H9 (cell line): ENCODE data around the gene DPP6. TPM values are rescaled to one million over a fixed set of nuclear protein-coding genes. Genes with fewer than 3 reads are reported as not detected.

Source experiments
- DNase-seq: peaks from one replicate; pipeline ENCODE4 v3.0.0-alpha.2; 2017
- H2AFZ ChIP-seq: one replicate; pipeline ENCODE4 v1.6.1; 2013; ENCODE audit warnings: mild to moderate bottlenecking, low read length, control low read depth, moderate library complexity
- H2AK5ac ChIP-seq: 2 replicates; pipeline ENCODE4 v1.6.1; 2013; ENCODE audit warnings: low read length, control low read depth, mixed read lengths; ENCODE audit not compliant: insufficient read length
- H2BK120ac ChIP-seq: one replicate; pipeline ENCODE4 v1.6.1; 2013; ENCODE audit warnings: low read depth, mild to moderate bottlenecking, low read length, control low read depth, inconsistent platforms; ENCODE audit not compliant: poor library complexity, severe bottlenecking
- H2BK12ac ChIP-seq: 2 replicates; pipeline ENCODE4 v1.6.1; 2013; ENCODE audit warnings: low read length, control low read depth, mixed read lengths, low read depth; ENCODE audit not compliant: insufficient read length
- H2BK15ac ChIP-seq: 2 replicates; pipeline ENCODE4 v1.6.1; 2013; ENCODE audit warnings: low read depth, low read length, control low read depth
- H2BK20ac ChIP-seq: one replicate; pipeline ENCODE4 v1.6.1; 2013; ENCODE audit warnings: low read depth, mild to moderate bottlenecking, low read length, control low read depth, inconsistent platforms; ENCODE audit not compliant: poor library complexity, severe bottlenecking
- H2BK5ac ChIP-seq: 2 replicates; pipeline ENCODE4 v1.6.1; 2013; ENCODE audit warnings: low read length, control low read depth, mixed read lengths; ENCODE audit not compliant: insufficient read length
- H3K14ac ChIP-seq: 2 replicates; pipeline ENCODE4 v1.6.1; 2013; ENCODE audit warnings: low read length, control low read depth; ENCODE audit not compliant: insufficient read depth
- H3K18ac ChIP-seq: 2 replicates; pipeline ENCODE4 v1.6.1; 2013; ENCODE audit warnings: low read depth, mild to moderate bottlenecking, mixed read lengths, low read length, control low read depth; ENCODE audit not compliant: insufficient read length
- H3K23ac ChIP-seq: 2 replicates; pipeline ENCODE4 v1.6.1; 2013; ENCODE audit warnings: low read length, control low read depth, mixed read lengths, low read depth; ENCODE audit not compliant: insufficient read length
- H3K23me2 ChIP-seq: 2 replicates; pipeline ENCODE4 v1.6.1; 2013; ENCODE audit warnings: low read depth, mild to moderate bottlenecking, mixed read lengths, low read length, control low read depth; ENCODE audit not compliant: insufficient read length, poor library complexity, severe bottlenecking
- H3K27ac ChIP-seq: 2 replicates; pipeline ENCODE4 v1.5.1; 2013; ENCODE audit warnings: low read length, control low read depth, mixed read lengths, low read depth; ENCODE audit not compliant: insufficient read length
- H3K27me3 ChIP-seq: 2 replicates; pipeline ENCODE4 v1.6.1; 2013; ENCODE audit warnings: low read length, control low read depth, inconsistent platforms; ENCODE audit not compliant: insufficient read depth
- H3K4ac ChIP-seq: 2 replicates; pipeline ENCODE4 v1.6.1; 2013; ENCODE audit warnings: low read depth, mild to moderate bottlenecking, control low read depth, inconsistent platforms, low read length, moderate library complexity
- H3K4me1 ChIP-seq: 2 replicates; pipeline ENCODE4 v1.6.1; 2013; ENCODE audit warnings: low read length, control low read depth, inconsistent platforms; ENCODE audit not compliant: insufficient read depth
- H3K4me2 ChIP-seq: 2 replicates; pipeline ENCODE4 v1.6.1; 2013; ENCODE audit warnings: low read length, control low read depth, mixed read lengths; ENCODE audit not compliant: insufficient read length, insufficient read depth
- H3K56ac ChIP-seq: 2 replicates; pipeline ENCODE4 v1.6.1; 2013; ENCODE audit warnings: low read depth, mild to moderate bottlenecking, mixed read lengths, low read length, control low read depth; ENCODE audit not compliant: insufficient read length
- H3K79me1 ChIP-seq: 2 replicates; pipeline ENCODE4 v1.6.1; 2013; ENCODE audit warnings: low read depth, mild to moderate bottlenecking, moderate library complexity, low read length, control low read depth, inconsistent platforms; ENCODE audit not compliant: insufficient read depth, poor library complexity, severe bottlenecking
- H3K79me2 ChIP-seq: 2 replicates; pipeline ENCODE4 v1.6.1; 2013; ENCODE audit warnings: low read length, control low read depth, inconsistent platforms; ENCODE audit not compliant: insufficient read depth
- H3K9ac ChIP-seq: 2 replicates; pipeline ENCODE4 v1.6.1; 2013; ENCODE audit warnings: low read length, control low read depth, mixed read lengths; ENCODE audit not compliant: insufficient read length; ENCODE audit errors: extremely low read depth
- H3K9me3 ChIP-seq: one replicate; pipeline ENCODE4 v1.6.1; 2013; ENCODE audit warnings: low read depth, low read length, inconsistent platforms; ENCODE audit not compliant: control insufficient read depth
- H3T11ph ChIP-seq: one replicate; pipeline ENCODE4 v1.6.1; 2013; ENCODE audit warnings: mild to moderate bottlenecking, low read length, control low read depth, inconsistent platforms
- H4K20me1 ChIP-seq: one replicate; pipeline ENCODE4 v1.6.1; 2013; ENCODE audit not compliant: control insufficient read depth, insufficient read length, insufficient read depth
- H4K5ac ChIP-seq: 2 replicates; pipeline ENCODE4 v1.6.1; 2013; ENCODE audit warnings: low read depth, mild to moderate bottlenecking, mixed read lengths, low read length, control low read depth; ENCODE audit not compliant: insufficient read length
- H4K8ac ChIP-seq: replicated peaks from 2 replicates; pipeline ENCODE4 v1.6.1; 2013; ENCODE audit warnings: low read length, control low read depth, mixed read lengths, low read depth; ENCODE audit not compliant: insufficient read length
- H4K91ac ChIP-seq: 2 replicates; pipeline ENCODE4 v1.6.1; 2013; ENCODE audit warnings: low read depth, mild to moderate bottlenecking, moderate library complexity, mixed read lengths, low read length, control low read depth; ENCODE audit not compliant: insufficient read length
- H3K27ac Mint-ChIP-seq, 3 experiments: 2 replicates in 2 of 3; 3 replicates in 1 of 3; pipeline ENCODE4 v1.8.0; 2020 to 2021; ENCODE audit warnings: mixed read lengths in 3 of 3, mild to moderate bottlenecking in 1 of 3, moderate library complexity in 1 of 3
- H3K27me3 Mint-ChIP-seq: 2 replicates; pipeline ENCODE4 v1.8.0; 2021; ENCODE audit warnings: low read depth, mild to moderate bottlenecking, moderate library complexity, mixed read lengths
- H3K36me3 Mint-ChIP-seq, 3 experiments: 2 replicates in 2 of 3; 3 replicates in 1 of 3; pipeline ENCODE4 v1.8.0; 2020 to 2021; ENCODE audit warnings: low read depth in 3 of 3, mixed read lengths in 3 of 3; ENCODE audit not compliant: insufficient read depth in 1 of 3
- H3K4me1 Mint-ChIP-seq, 2 experiments: 2 replicates each; pipeline ENCODE4 v1.8.0; 2020; ENCODE audit warnings: mixed read lengths in 2 of 2
- H3K4me3 Mint-ChIP-seq, 2 experiments: 2 replicates in 1 of 2; 3 replicates in 1 of 2; pipeline ENCODE4 v1.8.0; 2020 to 2021; ENCODE audit warnings: mild to moderate bottlenecking in 2 of 2, mixed read lengths in 2 of 2, moderate library complexity in 1 of 2
- H3K9me3 Mint-ChIP-seq, 2 experiments: 2 replicates in 1 of 2; 3 replicates in 1 of 2; pipeline ENCODE4 v1.8.0; 2020; ENCODE audit warnings: mild to moderate bottlenecking in 2 of 2, mixed read lengths in 2 of 2, moderate library complexity in 1 of 2
- whole genome bisulfite sequencing: extraction: QIAGEN DNeasy Blood & Tissue Kit; methylation state at CpG from one replicate; pipeline ENCODE4 v1.1.7; 2013; ENCODE audit warnings: missing lambda C conversion rate, low lambda C conversion rate, mixed read lengths; ENCODE audit not compliant: insufficient read length; ENCODE audit errors: extremely low coverage; 5-methylcytosine and 5-hydroxymethylcytosine counted together
- total RNA-seq: library from RNA; stranded (reverse); gene quantifications from 2 replicates; pipeline ENCODE4 v1.2.1, GENCODE V29; 2021
- TF ChIP-seq, protein P1 (sequence below): fragments of 200-600 bp; sonication (generic); conservative IDR thresholded peaks from 3 replicates; pipeline ENCODE4 v1.8.0; 2021; ENCODE audit warnings: antibody characterized with exemption, mild to moderate bottlenecking

DPP6 gene
- total RNA-seq, 1 experiment from 2014 or later, result 4.5 TPM

DNA sequence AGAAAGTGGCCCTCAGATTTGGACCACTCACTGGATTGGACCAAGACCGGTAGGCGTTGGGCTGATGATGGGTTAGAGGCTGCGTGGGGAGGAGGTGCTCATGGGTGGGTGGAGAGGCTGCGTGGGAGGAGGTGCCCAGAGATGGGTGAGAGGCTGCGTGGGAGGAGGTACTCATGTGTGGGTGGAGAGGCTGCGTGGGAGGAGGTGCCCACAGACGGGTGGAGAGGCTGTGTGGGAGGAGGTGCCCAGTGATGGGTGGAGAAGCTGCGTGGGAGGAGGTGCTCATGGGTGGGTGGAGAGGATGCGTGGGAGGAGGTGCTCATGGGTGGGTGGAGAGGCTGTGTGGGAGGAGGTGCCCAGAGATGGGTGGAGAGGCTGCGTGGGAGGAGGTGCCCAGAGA is 604.4 kb downstream of the DPP6 start:
- Histone ChIP-seq H3K4ac (no peak overlapping the region), H3K27me3 (no peaks in the 10 kb centered on the region), H3K4me1 (no peaks in the 10 kb centered on the region), H3T11ph (no peak overlapping the region), H3K9me3 (peaks cover 7% of the 10 kb centered on the region), H2BK20ac (no peak overlapping the region), H3K27ac (no peak overlapping the region), H4K8ac (no peak overlapping the region), H3K9ac (no peak overlapping the region), H3K14ac (no peak overlapping the region), H4K20me1 (no peaks in the 10 kb centered on the region), H3K23me2 (no peaks in the 10 kb centered on the region), H4K5ac (no peak overlapping the region), H3K23ac (no peak overlapping the region), H4K91ac (no peak overlapping the region), H3K79me2 (no peaks in the 10 kb centered on the region), H3K18ac (no peak overlapping the region), H3K56ac (no peak overlapping the region), H2BK5ac (no peak overlapping the region), H2BK120ac (no peak overlapping the region), H3K4me2 (no peak overlapping the region), H3K79me1 (no peaks in the 10 kb centered on the region), H2BK12ac (no peak overlapping the region), H2AFZ (no peak overlapping the region), H2BK15ac (no peak overlapping the region), H2AK5ac (no peak overlapping the region)
- Mint-ChIP-seq H3K9me3 (peaks cover 11 to 20% of the 10 kb centered on the region in 2 experiments; a peak in 4 of 5 replicates), H3K4me1 (no peaks in the 10 kb centered on the region), H3K27ac (no peak overlapping the region), H3K36me3 (peaks cover 0 to 5% (median 3%) of the 10 kb centered on the region in 3 experiments; a peak in 3 of 7 replicates), H3K27me3 (peaks cover 4% of the 10 kb centered on the region), H3K4me3 (no peak overlapping the region)
- TF ChIP-seq, protein P1, sequence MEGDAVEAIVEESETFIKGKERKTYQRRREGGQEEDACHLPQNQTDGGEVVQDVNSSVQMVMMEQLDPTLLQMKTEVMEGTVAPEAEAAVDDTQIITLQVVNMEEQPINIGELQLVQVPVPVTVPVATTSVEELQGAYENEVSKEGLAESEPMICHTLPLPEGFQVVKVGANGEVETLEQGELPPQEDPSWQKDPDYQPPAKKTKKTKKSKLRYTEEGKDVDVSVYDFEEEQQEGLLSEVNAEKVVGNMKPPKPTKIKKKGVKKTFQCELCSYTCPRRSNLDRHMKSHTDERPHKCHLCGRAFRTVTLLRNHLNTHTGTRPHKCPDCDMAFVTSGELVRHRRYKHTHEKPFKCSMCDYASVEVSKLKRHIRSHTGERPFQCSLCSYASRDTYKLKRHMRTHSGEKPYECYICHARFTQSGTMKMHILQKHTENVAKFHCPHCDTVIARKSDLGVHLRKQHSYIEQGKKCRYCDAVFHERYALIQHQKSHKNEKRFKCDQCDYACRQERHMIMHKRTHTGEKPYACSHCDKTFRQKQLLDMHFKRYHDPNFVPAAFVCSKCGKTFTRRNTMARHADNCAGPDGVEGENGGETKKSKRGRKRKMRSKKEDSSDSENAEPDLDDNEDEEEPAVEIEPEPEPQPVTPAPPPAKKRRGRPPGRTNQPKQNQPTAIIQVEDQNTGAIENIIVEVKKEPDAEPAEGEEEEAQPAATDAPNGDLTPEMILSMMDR, result no peak
- no CpG with 5 or more reads among the region's 10 CpGs for WGBS
- no peak for DNase-seq
